ENCODE results near the gene ERBB4. TPM values are rescaled to one million over a fixed set of nuclear protein-coding genes. Genes with fewer than 3 reads are reported as not detected.
A peak's percentile ranks its signal among the peaks of the same experiment; 100 is the strongest.

Gene ERBB4
- total RNA-seq, 1 donor from 2014 or later: 2.2 TPM

- peak; percentile 63 for DNase-seq (ENCODE audit: low read depth)
- TF ChIP-seq CTCF (conservative IDR thresholded peaks at IDR 0.05; ENCODE audit: low read depth, low read length): no peak
- no peak overlapping the region for H3K4me3 ChIP-seq (ENCODE audit: low read depth, low read length)
Observed at GRCh38 chr2:212494418-212495020, 44.1 kb downstream of the ERBB4 start.

GRCh38 chr2:212489719-212490346 is 48.8 kb downstream of the ERBB4 start:
- no peak for DNase-seq (ENCODE audit: low read depth)
- TF ChIP-seq CTCF (conservative IDR thresholded peaks at IDR 0.05; ENCODE audit: low read depth, low read length): no peak
- H3K4me3 ChIP-seq (ENCODE audit: low read depth, low read length): no peak overlapping the region

GRCh38 chr2:212488611-212489010 is 50.0 kb downstream of the ERBB4 start:
- H3K4me3 ChIP-seq (ENCODE audit: low read depth, low read length): no peak overlapping the region
- no peak for DNase-seq (ENCODE audit: low read depth)
- no peak for TF ChIP-seq CTCF (conservative IDR thresholded peaks at IDR 0.05; ENCODE audit: low read depth, low read length)

GRCh38 chr2:212484563-212485080 is 54.0 kb downstream of the ERBB4 start:
- TF ChIP-seq CTCF (conservative IDR thresholded peaks at IDR 0.05; ENCODE audit: low read depth, low read length): peak; percentile 16
- DNase-seq (ENCODE audit: low read depth): no peak
- no peak overlapping the region for H3K4me3 ChIP-seq (ENCODE audit: low read depth, low read length)

- no peak for DNase-seq (ENCODE audit: low read depth)
- TF ChIP-seq CTCF (conservative IDR thresholded peaks at IDR 0.05; ENCODE audit: low read depth, low read length): no peak
Observed at GRCh38 chr2:212480447-212480846, 58.2 kb downstream of the ERBB4 start.

GRCh38 chr2:212477571-212477970 is 61.0 kb downstream of the ERBB4 start:
- H3K4me3 ChIP-seq (ENCODE audit: low read depth, low read length): no peak overlapping the region

More at GRCh38 chr2:212480447-212480846, 58.2 kb downstream of the ERBB4 start:
- no peak overlapping the region for H3K4me3 ChIP-seq (ENCODE audit: low read depth, low read length)

More at GRCh38 chr2:212477571-212477970, 61.0 kb downstream of the ERBB4 start:
- no peak for DNase-seq (ENCODE audit: low read depth)
- no peak for TF ChIP-seq CTCF (conservative IDR thresholded peaks at IDR 0.05; ENCODE audit: low read depth, low read length)
